K562 (cell line): ENCODE measurements around the gene DNAAF8. TPM values are rescaled to one million over a fixed set of nuclear protein-coding genes. Genes with fewer than 3 reads are reported as not detected.

Experiments
- ATAC-seq: fragments of 200-7000 bp; cut with Tn5 transposase; 3 replicates; pipeline ENCODE4 v1.9.1; 2020; ENCODE audit warnings: moderate library complexity
- BruUV-seq: library from RNA; stranded (reverse); fragments of 400-500 nt; replicated peaks from 2 replicates; lab custom pipeline; 2021; lab: Mats Ljungman, UMichigan
- CTCF ChIA-PET: fragments of 300-600 bp; formaldehyde crosslinking; extraction: SDS; loops from one replicate; lab custom pipeline; 2021; ENCODE audit warnings: low intra/inter-chr PET ratio; lab: Yijun Ruan, JAX
- POLR2A ChIA-PET: fragments of 300-600, 350-650 bp; sonication (Branson Sonifier 250); formaldehyde crosslinking; extraction: SDS; loops from one replicate; lab custom pipeline; 2021; ENCODE audit warnings: antibody characterized with exemption, inconsistent platforms; lab: Yijun Ruan, JAX
- DNase-seq, 4 experiments: peaks; one replicate each; pipeline versions ENCODE4 v3.0.0 to v3.0.0-alpha.2; 2011 to 2018; ENCODE audit warnings: low spot score in 3 of 4, mixed read lengths in 3 of 4; ENCODE audit errors: extremely low read depth in 1 of 4
- FAIRE-seq: peaks from 2 replicates; lab custom pipeline; 2011; peaks lifted over from hg19 to GRCh38; lab: Jason Lieb, UNC
- H2AFZ ChIP-seq: 2 replicates; pipeline ENCODE4 v1.6.0; 2011; ENCODE audit warnings: low read depth, low read length, control low read depth, inconsistent platforms
- H3K27ac ChIP-seq: fragments of 200-600 bp; 3 replicates; pipeline ENCODE4 v1.8.0; 2011; ENCODE audit warnings: low read depth, mild to moderate bottlenecking, control low read depth, inconsistent platforms, low read length, moderate library complexity, mixed read lengths; ENCODE audit errors: extremely low read depth
- H3K27me3 ChIP-seq, 2 experiments: fragments of 300-600 bp in 1 of 2; 2 replicates in 1 of 2; 3 replicates in 1 of 2; pipeline versions ENCODE4 v1.6.0 to v1.8.0; 2011; ENCODE audit warnings: inconsistent platforms in 2 of 2, low read length in 2 of 2, mild to moderate bottlenecking in 1 of 2, mixed read lengths in 1 of 2, moderate library complexity in 1 of 2; ENCODE audit not compliant: control insufficient read depth in 2 of 2, insufficient read depth in 2 of 2
- H3K36me3 ChIP-seq: fragments of 300-600 bp; 3 replicates; pipeline ENCODE4 v1.8.0; 2011; ENCODE audit warnings: mild to moderate bottlenecking, low read length, inconsistent platforms; ENCODE audit not compliant: control insufficient read depth, insufficient read depth
- H3K4me1 ChIP-seq, 2 experiments: fragments of 200-600 bp in 1 of 2; replicated peaks in 1 of 2; 2 replicates in 1 of 2; 3 replicates in 1 of 2; pipeline versions ENCODE4 v1.5.1 to v1.8.0; 2011; ENCODE audit warnings: inconsistent platforms in 2 of 2, low read length in 2 of 2, mild to moderate bottlenecking in 1 of 2, mixed read lengths in 1 of 2, moderate library complexity in 1 of 2; ENCODE audit not compliant: control insufficient read depth in 2 of 2, insufficient read depth in 2 of 2
- H3K4me2 ChIP-seq: 2 replicates; pipeline ENCODE4 v1.6.1; 2011; ENCODE audit warnings: low read length, control low read depth, inconsistent platforms, mixed read lengths; ENCODE audit not compliant: insufficient read depth
- H3K4me3 ChIP-seq: fragments of 200-600 bp; sonication (generic), shearing (Covaris generic); 2 replicates; pipeline ENCODE4 v1.5.1; 2016; ENCODE audit warnings: control low read depth, inconsistent platforms
- H3K79me2 ChIP-seq: fragments of 200-600 bp; 3 replicates; pipeline ENCODE4 v1.8.0; 2011; ENCODE audit warnings: low read length, inconsistent platforms; ENCODE audit not compliant: control insufficient read depth, insufficient read depth
- H3K9ac ChIP-seq, 2 experiments: 2 replicates each; pipeline versions ENCODE4 v1.6.0 to v1.6.1; 2011; ENCODE audit warnings: low read depth in 2 of 2, low read length in 2 of 2, control low read depth in 1 of 2, inconsistent platforms in 1 of 2, mild to moderate bottlenecking in 1 of 2, mixed read lengths in 1 of 2; ENCODE audit not compliant: insufficient read depth in 1 of 2
- H3K9me1 ChIP-seq: one replicate; pipeline ENCODE4 v1.6.0; 2011; ENCODE audit warnings: inconsistent platforms, mild to moderate bottlenecking, low read length, moderate library complexity; ENCODE audit not compliant: control insufficient read depth, insufficient read depth
- H3K9me3 ChIP-seq: replicated peaks from 2 replicates; pipeline ENCODE4 v1.5.1; 2011; ENCODE audit warnings: low read depth, low read length, inconsistent platforms; ENCODE audit not compliant: control insufficient read depth, insufficient read depth
- H4K20me1 ChIP-seq: replicated peaks from 2 replicates; pipeline ENCODE4 v1.6.1; 2011; ENCODE audit warnings: low read length, inconsistent platforms, mixed read lengths; ENCODE audit not compliant: control insufficient read depth, insufficient read depth
- BCOR ChIP-seq: fragments of 450-650 bp; IDR thresholded peaks from 2 replicates; pipeline ENCODE4 v1.6.1; 2016
- ELF4 ChIP-seq: fragments of 450-650 bp; formaldehyde crosslinking; IDR thresholded peaks from 2 replicates; pipeline ENCODE4 v1.4.0; 2022; ENCODE audit warnings: missing genetic modification characterization
- HMG20B ChIP-seq: fragments of 250-450 bp; sonication (Bioruptor Pico); IDR thresholded peaks from 2 replicates; pipeline ENCODE4 v1.5.0; 2021; ENCODE audit warnings: mild to moderate bottlenecking
- JUNB ChIP-seq: fragments of 450-650 bp; formaldehyde crosslinking; conservative IDR thresholded peaks from 2 replicates; pipeline ENCODE4 v1.4.0; 2020; ENCODE audit warnings: mild to moderate bottlenecking
- MTA2 ChIP-seq: fragments of 450-650 bp; IDR thresholded peaks from 2 replicates; pipeline ENCODE4 v1.6.1; 2016; ENCODE audit warnings: low read depth
- RBM17 ChIP-seq: fragments of 200-400 bp; formaldehyde crosslinking; IDR thresholded peaks from 2 replicates; pipeline ENCODE4 v1.6.1; 2017; ENCODE audit warnings: low read depth, mild to moderate bottlenecking, low read length, borderline replicate concordance
- RBM39 ChIP-seq: fragments of 200-400 bp; formaldehyde crosslinking; optimal IDR thresholded peaks from 2 replicates; pipeline ENCODE3; 2018; ENCODE audit warnings: low read depth, low read length
- SMARCB1 ChIP-seq: IDR thresholded peaks from 2 replicates; pipeline ENCODE4 v1.6.1; 2011; ENCODE audit warnings: improper control_type of control experiment, low read depth; ENCODE audit not compliant: insufficient read length
- SOX6 ChIP-seq: fragments of 450-650 bp; IDR thresholded peaks from 2 replicates; pipeline ENCODE4 v1.6.1; 2014; ENCODE audit warnings: mild to moderate bottlenecking
- ZBTB9 ChIP-seq: fragments of 450-650 bp; formaldehyde crosslinking; IDR thresholded peaks from 2 replicates; pipeline ENCODE4 v1.4.0; 2020; ENCODE audit warnings: mild to moderate bottlenecking, moderate library complexity
- ZNF41 ChIP-seq: fragments of 250-450 bp; sonication (Bioruptor Pico); conservative IDR thresholded peaks from 2 replicates; pipeline ENCODE4 v1.4.0; 2020; ENCODE audit warnings: mild to moderate bottlenecking
- ZNF778 ChIP-seq: fragments of 450-650 bp; formaldehyde crosslinking; IDR thresholded peaks from 2 replicates; pipeline ENCODE4 v1.4.0; 2020; ENCODE audit warnings: mild to moderate bottlenecking, moderate library complexity
- WGBS: fragments of 100-300 bp; shearing (Covaris generic); methylation state at CpG from one replicate; pipeline ENCODE4 v1.1.6; 2016; ENCODE audit warnings: low coverage, mixed read lengths; ENCODE audit not compliant: insufficient coverage; ENCODE audit errors: missing lambda C conversion rate; 5-methylcytosine and 5-hydroxymethylcytosine counted together
- in situ Hi-C: fragments of 300-500 bp; cut with MboI; formaldehyde crosslinking; loops from 4 replicates; pipeline ENCODE4 v1.15.0; 2018; ENCODE audit warnings: inconsistent platforms, mixed read lengths
- intact Hi-C: fragments of 100-400 bp; cut with micrococcal nuclease; formaldehyde crosslinking; loops from 2 replicates; pipeline ENCODE4 v1.14.2; 2022
- polyA plus RNA-seq, 8 experiments: library from polyadenylated mRNA; depleted of rRNA in 4 of 8; stranded (reverse) in 5 of 8; unstranded in 3 of 8; fragments of >200 nt; fragmentation: Nextera tagmentation in 2 of 8; fragmentation: Illumina TruSeq in 1 of 8; extraction: Ambion mirVana in 2 of 8; extraction: Trizol in 1 of 8; gene quantifications; 2 replicates each; pipeline versions ENCODE4 v1.2.1 to v1.2.3, GENCODE V29; 2011 to 2014; ENCODE audit warnings: inconsistent platforms in 1 of 8, missing spikeins in 1 of 8
- total RNA-seq, 7 experiments: library from RNA; depleted of rRNA in 6 of 7; stranded (reverse); fragments of >200 nt in 6 of 7; fragmentation: Illumina TruSeq in 2 of 7; extraction: Trizol in 2 of 7; gene quantifications; 2 replicates each; pipeline versions ENCODE4 v1.2.1 to v1.2.3, GENCODE V29; 2011 to 2021; ENCODE audit warnings: low replicate concordance in 1 of 7
- TF ChIP-seq, protein P1 (sequence below): fragments of 450-650 bp; formaldehyde crosslinking; IDR thresholded peaks from 2 replicates; pipeline ENCODE4 v1.4.0; 2022; ENCODE audit warnings: missing genetic modification characterization
- TF ChIP-seq, protein P2 (sequence below): fragments of 250-450 bp; sonication (Bioruptor Pico); IDR thresholded peaks from 2 replicates; pipeline ENCODE4 v1.4.0; 2020; ENCODE audit warnings: mild to moderate bottlenecking, moderate library complexity, borderline replicate concordance

Gene DNAAF8
- total and polyA plus RNA-seq, 9 of the 15 experiments (the other 6 are each of a cell fraction or from before 2014, with no cell fraction given), result 0.04 to 0.12 (median 0.10) TPM; not detected in 6

DNA sequence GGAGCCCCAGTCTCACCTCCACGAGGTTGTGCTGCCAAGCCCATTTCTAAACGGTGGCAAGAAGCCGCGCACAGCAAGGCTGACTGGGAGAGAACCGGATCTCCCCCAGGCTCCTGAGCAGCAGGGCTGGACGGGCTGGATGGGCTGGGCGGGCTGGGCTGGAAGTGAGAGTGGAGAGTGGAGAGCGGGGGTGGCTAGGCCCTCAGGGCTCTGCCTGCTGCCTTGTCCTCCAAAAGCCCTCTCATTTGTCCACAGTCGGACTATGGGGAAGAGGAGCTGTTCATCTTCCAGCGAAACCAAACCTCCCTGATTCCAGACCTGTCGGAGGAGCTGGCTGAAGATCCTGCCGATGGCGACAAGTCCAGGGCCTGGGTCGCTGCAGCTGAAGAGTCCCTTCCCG, 3.2 kb downstream of the DNAAF8 start:
- 0 out of 2 replicates have a peak overlapping the region, but pooled peaks have one; percentile 16 for H2AFZ ChIP-seq
- in situ Hi-C loops, result no loop called here
- ATAC-seq, result no peak
- peaks cover 14% of the 10 kb centered on the region for H3K79me2 ChIP-seq
- no peaks in the 10 kb centered on the region for H3K27me3 ChIP-seq
- WGBS, result 44% methylated on average over 9 of the region's 15 CpGs
- intact Hi-C loops, result no loop called here
- no peak for TF ChIP-seq HMG20B
- TF ChIP-seq, protein P1, sequence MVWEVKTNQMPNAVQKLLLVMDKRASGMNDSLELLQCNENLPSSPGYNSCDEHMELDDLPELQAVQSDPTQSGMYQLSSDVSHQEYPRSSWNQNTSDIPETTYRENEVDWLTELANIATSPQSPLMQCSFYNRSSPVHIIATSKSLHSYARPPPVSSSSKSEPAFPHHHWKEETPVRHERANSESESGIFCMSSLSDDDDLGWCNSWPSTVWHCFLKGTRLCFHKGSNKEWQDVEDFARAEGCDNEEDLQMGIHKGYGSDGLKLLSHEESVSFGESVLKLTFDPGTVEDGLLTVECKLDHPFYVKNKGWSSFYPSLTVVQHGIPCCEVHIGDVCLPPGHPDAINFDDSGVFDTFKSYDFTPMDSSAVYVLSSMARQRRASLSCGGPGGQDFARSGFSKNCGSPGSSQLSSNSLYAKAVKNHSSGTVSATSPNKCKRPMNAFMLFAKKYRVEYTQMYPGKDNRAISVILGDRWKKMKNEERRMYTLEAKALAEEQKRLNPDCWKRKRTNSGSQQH (CRISPR knock-in tag), result no peak
- no peak for TF ChIP-seq BCOR
- no peak for TF ChIP-seq SOX6
- TF ChIP-seq ZBTB9 (CRISPR knock-in tag), result no peak
- TF ChIP-seq MTA2, result no peak
- TF ChIP-seq ZNF778 (CRISPR knock-in tag), result no peak
- no peak for TF ChIP-seq JUNB (CRISPR knock-in tag)
- no peak for TF ChIP-seq ZNF41 (CRISPR knock-in tag)
- no peak for TF ChIP-seq SMARCB1
- TF ChIP-seq, protein P2, sequence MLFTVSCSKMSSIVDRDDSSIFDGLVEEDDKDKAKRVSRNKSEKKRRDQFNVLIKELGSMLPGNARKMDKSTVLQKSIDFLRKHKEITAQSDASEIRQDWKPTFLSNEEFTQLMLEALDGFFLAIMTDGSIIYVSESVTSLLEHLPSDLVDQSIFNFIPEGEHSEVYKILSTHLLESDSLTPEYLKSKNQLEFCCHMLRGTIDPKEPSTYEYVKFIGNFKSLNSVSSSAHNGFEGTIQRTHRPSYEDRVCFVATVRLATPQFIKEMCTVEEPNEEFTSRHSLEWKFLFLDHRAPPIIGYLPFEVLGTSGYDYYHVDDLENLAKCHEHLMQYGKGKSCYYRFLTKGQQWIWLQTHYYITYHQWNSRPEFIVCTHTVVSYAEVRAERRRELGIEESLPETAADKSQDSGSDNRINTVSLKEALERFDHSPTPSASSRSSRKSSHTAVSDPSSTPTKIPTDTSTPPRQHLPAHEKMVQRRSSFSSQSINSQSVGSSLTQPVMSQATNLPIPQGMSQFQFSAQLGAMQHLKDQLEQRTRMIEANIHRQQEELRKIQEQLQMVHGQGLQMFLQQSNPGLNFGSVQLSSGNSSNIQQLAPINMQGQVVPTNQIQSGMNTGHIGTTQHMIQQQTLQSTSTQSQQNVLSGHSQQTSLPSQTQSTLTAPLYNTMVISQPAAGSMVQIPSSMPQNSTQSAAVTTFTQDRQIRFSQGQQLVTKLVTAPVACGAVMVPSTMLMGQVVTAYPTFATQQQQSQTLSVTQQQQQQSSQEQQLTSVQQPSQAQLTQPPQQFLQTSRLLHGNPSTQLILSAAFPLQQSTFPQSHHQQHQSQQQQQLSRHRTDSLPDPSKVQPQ, result no peak
- TF ChIP-seq RBM39, result no peak
- TF ChIP-seq RBM17, result no peak
- TF ChIP-seq ELF4 (CRISPR knock-in tag), result no peak
- TF ChIP-seq, all 486 proteins: peak for 0
- H3K4me3 ChIP-seq, result no peak overlapping the region
- peak overlapping the region in 1 of 2 experiments; percentile 67; a peak in 2 of 4 replicates for H3K9ac ChIP-seq
- no peaks in the 10 kb centered on the region for H4K20me1 ChIP-seq
- FAIRE-seq (no peak), DNase-seq (no peak)
- no peak overlapping the region for H3K4me2 ChIP-seq
- H3K9me1 ChIP-seq, result no peaks in the 10 kb centered on the region
- ChIA-PET CTCF (no interaction called here), POLR2A (no interaction called here)
- peaks cover 0 to 18% of the 10 kb centered on the region in 2 experiments; a peak in 3 of 5 replicates for H3K4me1 ChIP-seq
- H3K36me3 ChIP-seq, result no peaks in the 10 kb centered on the region; the same call in 2 of the 3 replicates
- BruUV-seq, result no TSS peak
- no peak overlapping the region for H3K27ac ChIP-seq
- no peaks in the 10 kb centered on the region for H3K9me3 ChIP-seq
